ENCODE data around the gene USP6NL. TPM values are rescaled to one million over a fixed set of nuclear protein-coding genes. Genes with fewer than 3 reads are reported as not detected.
A peak's percentile ranks its signal among the peaks of the same experiment; 100 is the strongest.

The USP6NL gene
- total RNA-seq (ENCODE audit: low replicate concordance), result 34.0 and 39.9 TPM in 2 replicates

- Histone ChIP-seq H3K4me2 (peak within 1 kb of the TSS; percentile 86), H3K9me3 (ENCODE audit: low read depth) (no peaks in the 10 kb centered on the region), H4K20me1 (ENCODE audit: low read depth) (peaks cover 37% of the 10 kb centered on the region), H3K4me3 (peak within 1 kb of the TSS; percentile 83), H3F3A (ENCODE audit: low read depth) (peaks cover 19% of the 10 kb centered on the region), H3K9ac (peak within 1 kb of the TSS; percentile 87), H3K36me3 (peaks cover under 1% of the 10 kb centered on the region), H3K79me2 (ENCODE audit: low read depth) (peaks cover 48% of the 10 kb centered on the region), H3K4me1 (peaks cover 11% of the 10 kb centered on the region), H2AFZ (replicated peaks) (peak within 1 kb of the TSS; percentile 34), H3K27ac (peak within 1 kb of the TSS; percentile 95), H3K27me3 (peaks cover 13% of the 10 kb centered on the region)
- Mint-ChIP-seq H3K36me3 (peaks cover 16% of the 10 kb centered on the region), H3K4me3 (peak within 1 kb of the TSS; percentile 97), H3K9me3 (peaks cover 5% of the 10 kb centered on the region), H3K27me3 (ENCODE audit: insufficient read depth, low read depth) (peaks cover 3% of the 10 kb centered on the region), H3K27ac (peak within 1 kb of the TSS; percentile 97), H3K4me1 (peaks cover 16% of the 10 kb centered on the region)
- peak; percentile 96 for DNase-seq (ENCODE audit: low spot score)
- TF ChIP-seq CTCF (IDR thresholded peaks at IDR 0.05) (no peak), EZH2 (IDR thresholded peaks at IDR 0.05) (no peak), EZH2phosphoT487 (IDR thresholded peaks at IDR 0.05) (no peak)
Observed at GRCh38 chr10:11611248-11612020, at the start of gene USP6NL. TSS of gene USP6NL (minus strand) at chr10:11611650. CDS start at chr10:11597634, 14,016 bp downstream.

GRCh38 chr10:11658801-11659368, 47.4 kb upstream of the USP6NL start:
- no peak overlapping the region for H3K27ac ChIP-seq
- H3K36me3 Mint-ChIP-seq, result no peaks in the 10 kb centered on the region
- no peak for DNase-seq (ENCODE audit: low spot score)

GRCh38 chr10:11655836-11656235, 44.4 kb upstream of the USP6NL start:
- Histone ChIP-seq H3K9ac (no peak overlapping the region), H3K4me1 (no peaks in the 10 kb centered on the region), H3K9me3 (ENCODE audit: low read depth) (no peaks in the 10 kb centered on the region), H3K36me3 (no peaks in the 10 kb centered on the region), H3K4me3 (no peak overlapping the region), H4K20me1 (ENCODE audit: low read depth) (no peaks in the 10 kb centered on the region), H3K4me2 (no peak overlapping the region), H3K27me3 (no peaks in the 10 kb centered on the region), H3F3A (ENCODE audit: low read depth) (no peaks in the 10 kb centered on the region), H3K79me2 (ENCODE audit: low read depth) (no peaks in the 10 kb centered on the region), H3K27ac (no peak overlapping the region), H2AFZ (replicated peaks) (no peak overlapping the region)
- Mint-ChIP-seq H3K4me3 (no peak overlapping the region), H3K27me3 (ENCODE audit: insufficient read depth, low read depth) (peaks cover 4% of the 10 kb centered on the region), H3K36me3 (no peaks in the 10 kb centered on the region), H3K9me3 (peaks cover 3% of the 10 kb centered on the region), H3K4me1 (peaks cover 1% of the 10 kb centered on the region), H3K27ac (no peak overlapping the region)
- DNase-seq (ENCODE audit: low spot score), result no peak
- TF ChIP-seq EZH2 (IDR thresholded peaks at IDR 0.05), result no peak
- no peak for TF ChIP-seq CTCF (IDR thresholded peaks at IDR 0.05)
- TF ChIP-seq EZH2phosphoT487 (IDR thresholded peaks at IDR 0.05), result no peak

More at GRCh38 chr10:11658801-11659368, 47.4 kb upstream of the USP6NL start:
- no peak overlapping the region for H3K4me3 ChIP-seq
- no peaks in the 10 kb centered on the region for H3F3A ChIP-seq (ENCODE audit: low read depth)
- no peaks in the 10 kb centered on the region for H3K27me3 ChIP-seq
- H3K4me1 Mint-ChIP-seq, result peaks cover 4% of the 10 kb centered on the region
- no peak overlapping the region for H3K4me2 ChIP-seq
- H3K9me3 ChIP-seq (ENCODE audit: low read depth), result no peaks in the 10 kb centered on the region
- H3K9ac ChIP-seq, result no peak overlapping the region
- H3K4me3 Mint-ChIP-seq, result no peak overlapping the region
- no peak for TF ChIP-seq EZH2phosphoT487 (IDR thresholded peaks at IDR 0.05)
- TF ChIP-seq EZH2 (IDR thresholded peaks at IDR 0.05), result no peak
- no peak for TF ChIP-seq CTCF (IDR thresholded peaks at IDR 0.05)
- H3K4me1 ChIP-seq, result no peaks in the 10 kb centered on the region
- no peaks in the 10 kb centered on the region for H3K36me3 ChIP-seq
- H2AFZ ChIP-seq (replicated peaks), result no peak overlapping the region
- no peaks in the 10 kb centered on the region for H3K9me3 Mint-ChIP-seq
- H3K27ac Mint-ChIP-seq, result no peak overlapping the region
- H4K20me1 ChIP-seq (ENCODE audit: low read depth), result no peaks in the 10 kb centered on the region
- peaks cover 7% of the 10 kb centered on the region for H3K27me3 Mint-ChIP-seq (ENCODE audit: insufficient read depth, low read depth)
- H3K79me2 ChIP-seq (ENCODE audit: low read depth), result no peaks in the 10 kb centered on the region
